Mesodermal cell (in vitro differentiated cells): ENCODE measurements around the gene CSGALNACT2.
"Not testable (repeated sequence)": the region's sequence is repeated elsewhere in the genome, so short reads cannot be mapped to it uniquely, and the experiment has no call there.

Experiments used
- H3K27ac ChIP-seq: 2 replicates; pipeline ENCODE4 v1.7.0; 2013; ENCODE audit warnings: mild to moderate bottlenecking, low read depth, low read length, moderate library complexity; ENCODE audit not compliant: severe bottlenecking
- H3K36me3 ChIP-seq: 2 replicates; pipeline ENCODE4 v1.7.1; 2013; ENCODE audit warnings: mild to moderate bottlenecking, low read length, moderate library complexity; ENCODE audit not compliant: control insufficient read depth, insufficient read depth
- H3K4me1 ChIP-seq: one replicate; pipeline ENCODE4 v1.7.1; 2013; ENCODE audit warnings: mild to moderate bottlenecking, low read length; ENCODE audit not compliant: insufficient read depth, control insufficient read depth, poor library complexity, severe bottlenecking
- H3K4me3 ChIP-seq: 2 replicates; pipeline ENCODE4 v1.7.0; 2013; ENCODE audit warnings: low read length, control low read depth, mild to moderate bottlenecking; ENCODE audit not compliant: insufficient read depth, poor library complexity, severe bottlenecking; ENCODE audit errors: extremely low read depth
- H3K9me3 ChIP-seq: 2 replicates; pipeline ENCODE4 v1.7.1; 2013; ENCODE audit warnings: mild to moderate bottlenecking, low read length, moderate library complexity; ENCODE audit not compliant: control insufficient read depth
- WGBS, 2 experiments: methylation state at CpG; one replicate each; pipeline ENCODE4 v1.1.5; 2013; ENCODE audit warnings: missing lambda C conversion rate in 2 of 2; ENCODE audit not compliant: insufficient coverage in 2 of 2; 5-methylcytosine and 5-hydroxymethylcytosine counted together

The CSGALNACT2 gene

GRCh38 chr10:43167498-43167889, 29.2 kb downstream of the CSGALNACT2 start:
- no peaks in the 10 kb centered on the region for H3K4me1 ChIP-seq
- no peak overlapping the region for H3K4me3 ChIP-seq
- no peaks in the 10 kb centered on the region for H3K9me3 ChIP-seq
- WGBS, 2 experiments = no CpG with 5 or more reads among the region's 2 CpGs
- H3K27ac ChIP-seq = no peak overlapping the region
- peaks cover 22% of the 10 kb centered on the region for H3K36me3 ChIP-seq

GRCh38 chr10:43170491-43170890, 32.2 kb downstream of the CSGALNACT2 start:
- no peaks in the 10 kb centered on the region for H3K9me3 ChIP-seq
- 75% methylated on average over 2 of the region's 2 CpGs; no CpG with 5 or more reads in 1 of the 2 experiments for WGBS, 2 experiments
- H3K27ac ChIP-seq = no peak overlapping the region

GRCh38 chr10:43172645-43173044, 34.4 kb downstream of the CSGALNACT2 start:
- Histone ChIP-seq H3K4me1 (no peaks in the 10 kb centered on the region), H3K27ac (peak overlapping the region; percentile 13), H3K36me3 (peaks cover 52% of the 10 kb centered on the region), H3K4me3 (no peak overlapping the region), H3K9me3 (no peaks in the 10 kb centered on the region)
- WGBS, 2 experiments = 95 to 96% methylated on average over 3 to 5 of the region's 5 CpGs

More at GRCh38 chr10:43170491-43170890, 32.2 kb downstream of the CSGALNACT2 start:
- Histone ChIP-seq H3K4me1 (no peaks in the 10 kb centered on the region), H3K4me3 (no peak overlapping the region), H3K36me3 (peaks cover 32% of the 10 kb centered on the region)

DNA sequence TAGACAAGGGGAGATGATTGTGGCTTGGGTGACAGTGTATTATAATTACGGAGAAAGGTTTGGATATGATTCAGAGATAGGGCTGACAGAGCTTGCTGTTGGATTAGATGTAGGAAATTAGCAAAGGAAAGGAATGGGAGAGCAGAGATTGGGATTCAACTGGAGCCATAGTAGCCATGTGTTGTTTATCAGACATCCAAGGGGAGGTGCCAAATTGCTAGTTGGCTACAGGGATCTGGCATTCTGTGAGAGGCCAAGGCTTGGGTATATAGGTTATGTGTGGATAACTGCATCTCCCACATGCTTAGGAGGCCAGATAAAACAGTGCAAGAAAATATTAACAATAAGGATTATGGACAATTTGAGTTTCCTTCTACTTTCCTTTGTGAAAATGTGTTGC, 34.9 kb downstream of the CSGALNACT2 start:
- 94 to 100% methylated on average over 1 of the region's 1 CpG for WGBS, 2 experiments
- Histone ChIP-seq H3K9me3 (no peaks in the 10 kb centered on the region), H3K4me3 (no peak overlapping the region), H3K36me3 (peaks cover 55% of the 10 kb centered on the region), H3K27ac (peak overlapping the region; percentile 13), H3K4me1 (no peaks in the 10 kb centered on the region)

DNA sequence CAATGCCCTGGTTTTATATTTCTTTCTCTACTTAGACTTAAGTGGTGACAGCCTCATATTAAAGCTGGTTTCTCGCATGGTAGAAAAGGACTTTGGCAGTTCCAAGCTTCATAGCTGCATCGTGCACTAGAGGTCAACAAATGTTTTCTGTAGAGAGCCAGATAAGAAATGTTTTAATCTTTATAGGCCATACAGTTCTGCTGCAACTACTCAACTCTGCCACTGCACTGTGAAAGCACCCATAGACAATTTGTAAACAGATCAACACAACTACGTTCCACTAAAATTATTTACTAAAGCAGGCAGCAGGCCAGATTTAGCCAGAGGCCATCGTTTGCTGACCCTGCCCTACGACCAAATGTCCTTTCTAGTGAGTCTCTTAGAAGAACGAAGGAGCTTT, 36.7 kb downstream of the CSGALNACT2 start:
- Histone ChIP-seq H3K4me3 (no peak overlapping the region), H3K9me3 (no peaks in the 10 kb centered on the region)
- WGBS, 2 experiments = 97 to 98% methylated on average over 4 to 5 of the region's 6 CpGs

GRCh38 chr10:43176271-43176670, 38.0 kb downstream of the CSGALNACT2 start:
- no peaks in the 10 kb centered on the region for H3K9me3 ChIP-seq
- H3K36me3 ChIP-seq = peaks cover 59% of the 10 kb centered on the region
- H3K4me1 ChIP-seq = no peaks in the 10 kb centered on the region
- 80 to 100% methylated on average over 2 to 3 of the region's 3 CpGs for WGBS, 2 experiments
- H3K4me3 ChIP-seq = no peak overlapping the region
- no peak overlapping the region for H3K27ac ChIP-seq

More for the DNA sequence above, 36.7 kb downstream of the CSGALNACT2 start:
- no peaks in the 10 kb centered on the region for H3K4me1 ChIP-seq
- H3K27ac ChIP-seq = no peak overlapping the region
- H3K36me3 ChIP-seq = peaks cover 57% of the 10 kb centered on the region

- Histone ChIP-seq H3K4me3 (no peak overlapping the region), H3K27ac (no peak overlapping the region), H3K9me3 (no peaks in the 10 kb centered on the region), H3K4me1 (no peaks in the 10 kb centered on the region), H3K36me3 (peaks cover 66% of the 10 kb centered on the region)
- no CpG with 5 or more reads among the region's 1 CpG for WGBS, 2 experiments
Measured at GRCh38 chr10:43177595-43177994, 39.4 kb downstream of the CSGALNACT2 start.

DNA sequence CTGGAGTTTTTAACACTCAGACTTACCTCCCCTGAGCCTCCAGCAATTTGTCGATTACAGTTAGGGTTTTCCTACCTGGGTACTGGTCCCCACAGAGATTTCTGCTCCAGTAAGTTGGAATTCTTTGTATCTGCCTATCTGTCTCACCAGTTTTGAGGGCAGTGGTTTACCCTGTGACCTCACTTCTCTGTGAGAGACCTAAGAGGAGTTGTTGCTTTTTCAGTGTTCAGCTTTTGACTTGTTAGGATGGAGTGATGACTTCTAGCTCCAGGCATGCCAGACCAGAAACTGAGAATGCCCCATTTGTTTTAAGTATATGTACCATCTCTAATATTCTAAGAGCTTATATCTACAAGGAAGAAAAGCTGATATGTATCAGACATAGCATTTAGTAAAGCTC, 42.9 kb downstream of the CSGALNACT2 start:
- Histone ChIP-seq H3K36me3 (peaks cover 61% of the 10 kb centered on the region), H3K9me3 (no peaks in the 10 kb centered on the region), H3K4me3 (no peak overlapping the region), H3K4me1 (no peaks in the 10 kb centered on the region), H3K27ac (no peak overlapping the region)
- 86 to 100% methylated on average over 1 of the region's 1 CpG for WGBS, 2 experiments

GRCh38 chr10:43183764-43184163, 45.5 kb downstream of the CSGALNACT2 start:
- peaks cover 47% of the 10 kb centered on the region for H3K36me3 ChIP-seq
- H3K4me3 ChIP-seq, H3K4me1 ChIP-seq, H3K9me3 ChIP-seq, H3K27ac ChIP-seq: not testable (repeated sequence)
- WGBS, 2 experiments = 100% methylated on average over 1 of the region's 3 CpGs; no CpG with 5 or more reads in 1 of the 2 experiments

DNA sequence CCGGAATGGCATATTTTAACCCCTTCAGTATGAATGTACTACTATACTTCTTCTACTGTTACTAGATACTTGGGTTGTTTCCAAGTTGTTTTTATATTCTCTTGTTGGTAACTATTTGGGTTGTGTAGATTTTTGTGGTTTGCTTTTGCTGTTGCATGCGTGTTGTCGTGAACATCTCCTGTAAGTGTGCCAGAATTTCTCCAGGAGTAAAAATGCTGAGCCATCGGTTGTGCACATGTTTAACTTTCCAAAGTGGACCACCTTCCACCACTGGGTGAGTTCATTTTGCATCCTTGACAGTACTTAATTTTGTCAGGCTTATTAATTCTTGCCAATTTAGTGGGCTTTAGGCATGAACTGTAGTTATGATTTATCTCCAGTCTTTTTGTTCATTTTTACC, 47.9 kb downstream of the CSGALNACT2 start:
- peaks cover 34% of the 10 kb centered on the region for H3K36me3 ChIP-seq
- H3K4me1 ChIP-seq = no peaks in the 10 kb centered on the region
- no peaks in the 10 kb centered on the region for H3K9me3 ChIP-seq
- H3K27ac ChIP-seq = no peak overlapping the region
- WGBS, 2 experiments = 96% methylated on average over 3 of the region's 4 CpGs; no CpG with 5 or more reads in 1 of the 2 experiments
- H3K4me3 ChIP-seq = no peak overlapping the region

DNA sequence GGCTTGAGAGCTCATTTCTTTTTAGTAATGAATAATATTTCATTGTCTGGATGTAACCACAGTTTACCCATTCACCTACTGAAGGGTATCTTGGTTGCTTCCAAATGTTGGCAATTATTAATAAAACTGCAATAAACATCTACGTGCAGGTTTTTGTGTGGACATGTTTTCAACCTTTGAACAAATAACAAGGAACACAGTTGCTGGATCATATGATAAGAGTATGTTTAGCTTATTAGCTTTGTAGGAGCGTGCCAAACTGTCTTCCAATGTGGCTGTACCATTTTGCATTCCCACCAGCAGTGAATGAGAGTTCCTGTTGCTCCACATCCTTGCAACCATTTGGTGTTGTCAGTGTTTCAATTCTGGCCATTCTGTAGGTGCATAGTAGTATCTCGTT, 49.0 kb downstream of the CSGALNACT2 start:
- H3K9me3 ChIP-seq = no peaks in the 10 kb centered on the region
- peaks cover 25% of the 10 kb centered on the region for H3K36me3 ChIP-seq
- no peak overlapping the region for H3K27ac ChIP-seq
- WGBS, 2 experiments = 94 to 100% methylated on average over 1 to 2 of the region's 3 CpGs
- no peak overlapping the region for H3K4me3 ChIP-seq
- no peaks in the 10 kb centered on the region for H3K4me1 ChIP-seq
